Neural cell (in vitro differentiated cells): Measurements from ENCODE around the gene NOD1.

Source experiments
- EP300 ChIP-seq: fragments of 450-650 bp; conservative IDR thresholded peaks from 2 replicates; pipeline ENCODE4 v1.6.1; 2014; ENCODE audit warnings: antibody characterized with exemption, mild to moderate bottlenecking, moderate library complexity; ENCODE audit not compliant: poor library complexity, severe bottlenecking
- EZH2 ChIP-seq: fragments of 200-600, 300-800 bp; shearing (Covaris generic), sonication (generic); IDR thresholded peaks from 2 replicates; pipeline ENCODE4 v1.6.1; 2014; ENCODE audit warnings: antibody characterized with exemption, low read length, borderline replicate concordance, mild to moderate bottlenecking; ENCODE audit not compliant: insufficient read depth, poor library complexity, severe bottlenecking

- TF ChIP-seq EP300 (no peak), EZH2 (no peak)
Measured at GRCh38 chr7:30391806-30392205, 86.8 kb downstream of the NOD1 start.
